Activated CD8-positive, alpha-beta memory T cell treated with anti-CD3 and anti-CD28 coated beads, Interleukin-2, amount 50 U/mL, for 24 hours (primary cell): ENCODE data around the gene CHAMP1.
"Not testable (repeated sequence)": the region's sequence is repeated elsewhere in the genome, so short reads cannot be mapped to it uniquely, and the experiment has no call there.

ENCODE experiments used
- DNase-seq: peaks from one replicate; pipeline ENCODE4 v3.0.0-alpha.2; 2020; ENCODE audit errors: extremely low read depth

The CHAMP1 gene

DNA sequence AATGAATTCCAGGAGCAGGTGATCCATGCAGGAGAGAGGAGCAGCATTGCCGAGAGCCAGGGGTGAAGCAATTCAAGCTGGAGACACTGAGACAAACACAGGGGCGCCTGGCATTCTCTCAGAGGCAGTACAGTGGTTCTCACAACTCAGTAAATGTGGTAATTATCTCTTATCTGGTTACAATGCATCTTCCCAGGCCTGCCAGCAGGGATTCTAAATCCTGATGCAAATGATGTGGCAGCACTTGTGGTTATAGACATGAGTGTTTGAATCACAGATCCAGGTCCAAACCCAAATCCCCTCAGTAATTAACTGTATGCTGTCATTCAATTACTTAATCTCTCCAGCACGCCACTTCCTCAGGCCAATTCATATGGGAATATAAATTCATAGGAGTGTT, 19.6 kb downstream of the CHAMP1 start:
- DNase-seq = not testable (repeated sequence)

DNA sequence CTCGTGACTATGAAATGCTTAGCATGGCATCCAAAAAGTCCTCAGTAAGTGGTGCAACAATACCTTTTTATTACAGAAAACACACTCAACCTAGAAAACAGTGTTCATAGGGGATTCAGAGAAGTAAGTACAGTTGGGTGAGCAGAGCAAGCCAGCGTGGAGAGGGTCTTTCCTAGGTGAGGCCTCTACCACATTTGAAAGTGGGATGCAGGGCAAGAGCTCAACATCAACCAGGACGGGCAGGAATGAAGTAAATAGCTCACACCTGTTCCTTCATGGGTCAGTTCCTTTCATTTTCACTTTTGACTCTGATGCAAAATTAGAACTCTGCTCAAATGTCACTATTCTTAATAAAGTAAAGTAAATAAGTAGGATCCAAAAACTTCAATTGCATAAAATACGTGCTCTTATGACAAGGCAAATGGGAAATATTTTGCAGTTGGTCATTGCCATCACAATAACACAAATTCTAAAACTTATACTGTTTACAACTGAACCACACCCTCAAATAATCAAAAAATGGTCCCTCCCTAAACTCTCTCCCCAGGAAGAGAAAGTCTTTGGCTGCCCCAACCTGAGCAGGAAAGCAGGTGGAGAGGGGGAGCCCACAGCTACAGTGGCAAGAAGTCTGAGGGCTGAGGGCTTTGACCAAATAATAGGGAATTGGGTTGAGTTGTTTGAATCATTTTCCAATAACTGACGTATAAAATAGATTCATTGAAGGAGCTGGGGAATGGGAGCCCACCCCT, 20.2 kb downstream of the CHAMP1 start:
- no peak for DNase-seq

DNA sequence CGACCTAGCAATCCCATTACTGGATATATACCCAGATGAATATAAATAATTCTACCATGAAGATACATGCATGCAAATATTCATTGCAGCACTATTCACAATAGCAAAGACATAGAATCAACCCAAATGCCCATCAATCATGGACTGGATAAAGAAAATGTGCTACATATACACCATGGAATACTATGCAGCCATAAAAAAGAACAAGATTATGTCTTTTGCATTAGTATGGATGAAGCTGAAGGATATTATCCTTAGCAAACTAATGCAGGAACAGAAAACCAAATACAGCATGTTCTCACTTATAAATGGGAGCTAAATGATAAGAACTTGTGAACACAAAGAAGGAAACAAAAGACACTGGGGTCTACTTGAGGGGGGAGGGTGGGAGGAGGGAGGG, 22.2 kb downstream of the CHAMP1 start:
- not testable (repeated sequence) for DNase-seq

DNA sequence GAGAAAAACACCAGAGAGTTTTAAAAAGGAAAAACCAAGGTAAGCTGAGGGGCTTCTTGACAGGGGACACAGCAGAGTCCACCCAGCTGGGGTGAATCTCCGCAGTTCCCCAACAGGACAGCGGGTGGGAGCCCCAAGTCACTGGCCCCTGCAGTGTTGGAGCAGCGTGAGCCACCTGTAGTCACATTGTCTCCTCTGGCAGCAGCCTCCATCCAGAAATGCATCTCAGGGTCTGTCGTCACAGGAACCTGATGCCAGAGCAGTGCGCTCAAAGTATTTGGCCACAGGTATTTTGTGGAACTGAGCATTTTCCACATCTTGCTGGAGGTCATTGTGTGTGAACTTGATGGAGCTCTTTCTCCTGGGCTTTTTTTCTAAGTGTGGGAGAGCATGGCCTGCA, 24.7 kb downstream of the CHAMP1 start:
- no peak for DNase-seq

DNA sequence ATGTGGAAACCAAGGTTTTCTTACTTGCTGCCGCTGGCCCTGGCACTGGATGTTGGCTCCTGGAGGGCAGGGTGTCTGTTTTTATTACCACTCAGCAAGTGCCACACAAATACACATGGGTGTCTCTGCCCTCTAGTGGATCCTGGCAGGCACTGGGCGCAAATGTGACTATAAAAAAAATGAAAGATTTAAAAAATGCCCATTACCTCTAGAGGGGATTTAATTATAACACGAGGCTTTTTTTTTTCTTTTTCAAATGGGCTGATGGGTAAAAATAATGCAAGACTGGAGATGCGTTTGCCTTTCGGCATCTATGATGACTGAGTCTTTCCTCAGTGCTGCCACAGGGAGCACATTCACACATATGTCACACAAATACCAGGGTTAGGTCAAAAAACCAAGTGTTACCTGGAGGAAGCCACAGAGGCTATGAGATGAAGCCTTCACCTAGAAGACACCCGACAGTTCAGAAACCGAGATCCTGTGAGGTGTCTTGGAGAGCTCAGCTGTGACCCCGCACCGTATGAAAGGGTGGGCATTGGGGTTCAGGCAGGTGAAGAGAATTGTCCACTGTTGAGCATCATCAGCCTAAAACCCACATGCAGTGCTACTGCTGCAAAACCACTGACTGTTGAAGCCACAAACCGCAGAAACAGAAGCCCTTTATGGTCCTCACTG, 25.7 kb downstream of the CHAMP1 start:
- DNase-seq = no peak

DNA sequence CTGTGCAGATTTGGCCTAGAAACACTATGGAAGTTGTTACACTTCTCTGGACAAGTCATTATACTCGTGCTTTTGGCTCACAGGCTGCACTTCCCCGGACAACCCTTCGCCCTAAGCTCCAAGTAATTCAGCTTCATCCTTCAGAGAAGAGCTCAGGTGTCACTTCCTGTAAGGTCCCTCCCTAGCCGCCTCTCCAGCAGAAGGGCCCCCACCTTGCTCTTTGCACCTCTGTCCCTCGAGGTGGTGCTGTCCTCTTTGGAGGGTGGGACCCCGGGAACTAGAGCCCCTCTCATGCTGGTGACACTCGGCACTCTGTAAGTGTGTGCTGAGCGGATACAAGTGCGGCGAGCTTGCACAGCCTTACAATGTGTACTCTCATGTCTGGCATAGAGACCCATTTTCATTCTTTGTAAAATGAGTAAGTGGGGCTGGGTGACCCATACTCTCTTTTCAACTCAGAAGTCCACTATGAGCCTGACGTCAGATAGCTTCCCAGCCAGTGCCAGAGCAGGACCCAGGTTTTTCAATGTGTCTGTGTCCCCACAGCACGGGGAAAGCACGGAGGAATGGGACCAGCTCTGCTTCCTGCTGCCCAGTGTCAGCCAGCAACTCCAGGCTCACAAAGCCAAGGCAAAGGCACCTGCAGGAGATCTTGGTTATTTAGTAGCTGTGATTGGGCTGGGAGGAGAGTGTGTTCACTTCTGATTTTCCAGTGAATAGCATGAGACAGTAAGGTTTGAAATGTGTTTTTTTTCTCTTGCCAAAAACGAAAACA, 26.9 kb downstream of the CHAMP1 start:
- DNase-seq = no peak

DNA sequence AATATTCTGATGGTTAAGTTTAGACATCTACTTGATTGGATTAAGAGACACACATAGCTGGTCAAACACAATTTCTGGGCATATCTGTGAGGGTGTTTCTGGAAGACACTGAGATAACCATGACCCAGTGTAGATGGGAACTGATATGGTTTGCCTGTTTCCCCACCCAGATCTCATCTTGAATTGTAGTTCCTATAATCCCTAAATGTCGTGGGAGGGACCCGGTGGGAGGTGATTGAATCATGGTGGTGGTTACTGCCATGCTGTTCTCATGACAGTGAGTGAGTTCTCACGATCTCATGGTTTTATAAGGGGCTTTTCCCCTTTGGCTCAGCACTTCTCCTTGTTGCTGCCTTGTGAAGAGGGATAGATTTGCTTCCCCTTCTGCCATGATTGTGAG, 33.0 kb downstream of the CHAMP1 start:
- DNase-seq = not testable (repeated sequence)

DNA sequence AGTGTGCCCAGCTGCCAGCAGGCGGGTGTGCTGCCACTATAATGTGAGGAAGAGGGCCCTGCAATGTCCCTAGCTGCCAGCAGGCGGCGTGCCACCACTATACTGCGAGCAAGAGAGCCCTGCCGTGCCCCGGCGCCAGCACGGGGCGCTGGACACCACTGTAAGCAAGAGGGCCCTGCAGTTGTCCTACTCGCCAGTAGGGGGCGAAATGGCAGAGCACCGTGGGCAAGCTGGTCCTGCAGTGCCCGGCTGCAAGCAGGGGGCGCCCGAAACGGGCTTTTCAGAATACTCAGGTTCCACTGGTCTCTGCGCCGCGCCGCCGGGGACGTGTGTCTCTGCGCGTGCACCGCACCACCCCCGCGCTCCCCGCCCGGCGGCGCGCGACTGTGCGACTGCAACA, 38.5 kb downstream of the CHAMP1 start:
- DNase-seq = not testable (repeated sequence)

DNA sequence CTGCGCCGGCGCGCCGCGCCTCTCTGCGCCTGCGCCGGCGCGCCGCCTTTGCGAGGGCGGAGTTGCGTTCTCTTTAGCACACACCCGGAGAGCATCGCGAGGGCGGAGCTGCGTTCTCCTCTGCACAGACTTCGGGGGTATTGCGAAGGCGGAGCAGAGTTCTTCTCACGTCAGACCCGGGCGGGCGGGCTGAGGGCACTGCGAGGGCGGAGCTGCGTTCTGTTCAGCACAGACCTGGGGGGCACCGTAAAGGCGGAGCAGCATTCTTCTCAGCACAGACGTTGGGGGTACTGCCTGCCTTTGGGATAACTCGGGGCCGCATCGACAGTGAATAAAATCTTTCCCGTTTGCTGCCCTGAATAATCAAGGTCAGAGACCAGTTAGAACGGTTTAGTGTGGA, 39.1 kb downstream of the CHAMP1 start:
- not testable (repeated sequence) for DNase-seq
